K562 (cell line): ENCODE measurements around the gene EEPD1. TPM values are rescaled to one million over a fixed set of nuclear protein-coding genes. Genes with fewer than 3 reads are reported as not detected.

Experiments
- ATF4 ChIP-seq: fragments of 450-650 bp; formaldehyde crosslinking; IDR thresholded peaks from 2 replicates; pipeline ENCODE4 v1.4.0; 2022; ENCODE audit warnings: mild to moderate bottlenecking, moderate library complexity
- CCAR2 ChIP-seq: fragments of 200-400 bp; formaldehyde crosslinking; IDR thresholded peaks from 2 replicates; pipeline ENCODE4 v1.6.1; 2017; ENCODE audit warnings: mild to moderate bottlenecking, low read depth, low read length
- FOXP1 ChIP-seq: sonication (generic); formaldehyde crosslinking; IDR thresholded peaks from 2 replicates; pipeline ENCODE4 v1.8.0; 2022; ENCODE audit warnings: mild to moderate bottlenecking, missing genetic modification reagents
- ID3 ChIP-seq, 2 experiments: fragments of 250-450 bp in 1 of 2; fragments of 450-650 bp in 1 of 2; sonication (Bioruptor Pico) in 1 of 2; IDR thresholded peaks; 2 replicates each; pipeline versions ENCODE4 v1.6.1 to v1.8.0; 2016 to 2021; ENCODE audit warnings: mild to moderate bottlenecking in 2 of 2, moderate library complexity in 2 of 2, missing compliant biosample characterization in 1 of 2, missing genetic modification characterization in 1 of 2
- ILK ChIP-seq: fragments of 450-650 bp; IDR thresholded peaks from 2 replicates; pipeline ENCODE4 v1.6.1; 2016; ENCODE audit warnings: missing genetic modification characterization, low read depth, mild to moderate bottlenecking, missing compliant biosample characterization, moderate library complexity, borderline replicate concordance
- KDM2B ChIP-seq: fragments of 250-450 bp; sonication (Bioruptor Pico); IDR thresholded peaks from 2 replicates; pipeline ENCODE4 v1.8.0; 2021; ENCODE audit warnings: mild to moderate bottlenecking, moderate library complexity
- NR4A1 ChIP-seq, 2 experiments: fragments of 250-450 bp in 1 of 2; fragments of 450-650 bp in 1 of 2; sonication (Bioruptor Pico) in 1 of 2; IDR thresholded peaks; 2 replicates each; pipeline versions ENCODE4 v1.4.0 to v1.6.1; 2016 to 2020; ENCODE audit warnings: mild to moderate bottlenecking in 2 of 2, missing compliant biosample characterization in 1 of 2, missing genetic modification characterization in 1 of 2, moderate library complexity in 1 of 2
- SAFB ChIP-seq: fragments of 200-400 bp; formaldehyde crosslinking; IDR thresholded peaks from 2 replicates; pipeline ENCODE4 v1.6.1; 2017; ENCODE audit warnings: low read depth, low read length, borderline replicate concordance
- SIRT6 ChIP-seq: IDR thresholded peaks from one replicate; pipeline ENCODE4 v1.6.1; 2012; ENCODE audit warnings: low read depth, mild to moderate bottlenecking, control low read depth, inconsistent platforms, low read length, moderate library complexity
- STAG1 ChIP-seq: sonication (generic); formaldehyde crosslinking; IDR thresholded peaks from 2 replicates; pipeline ENCODE4 v1.5.0; 2020; ENCODE audit warnings: missing genetic modification reagents, borderline replicate concordance
- TGIF2 ChIP-seq: sonication (generic); formaldehyde crosslinking; IDR thresholded peaks from 2 replicates; pipeline ENCODE4 v1.8.1; 2022; ENCODE audit warnings: mild to moderate bottlenecking, missing genetic modification reagents, moderate library complexity
- WHSC1 ChIP-seq: IDR thresholded peaks from one replicate; pipeline ENCODE4 v1.6.1; 2012; ENCODE audit warnings: low read length, control low read depth, inconsistent platforms
- ZBTB5 ChIP-seq: fragments of 450-650 bp; IDR thresholded peaks from 2 replicates; pipeline ENCODE4 v1.6.1; 2017; ENCODE audit warnings: antibody characterized with exemption
- ZNF212 ChIP-seq: fragments of 450-650 bp; formaldehyde crosslinking; IDR thresholded peaks from 2 replicates; pipeline ENCODE4 v1.4.0; 2020; ENCODE audit warnings: mild to moderate bottlenecking
- ZNF740 ChIP-seq, 3 experiments: fragments of 200-800 bp in 1 of 3; sonication (Bioruptor generic) in 1 of 3; sonication (generic) in 1 of 3; formaldehyde crosslinking in 1 of 3; IDR thresholded peaks; 2 replicates each; pipeline versions ENCODE4 v1.6.1 to v1.8.0; 2016 to 2022; ENCODE audit warnings: mild to moderate bottlenecking in 2 of 3, missing compliant biosample characterization in 2 of 3, missing genetic modification characterization in 2 of 3, missing genetic modification reagents in 1 of 3
- polyA plus RNA-seq, 8 experiments: library from polyadenylated mRNA; depleted of rRNA in 4 of 8; stranded (reverse) in 5 of 8; unstranded in 3 of 8; fragments of >200 nt; fragmentation: Nextera tagmentation in 2 of 8; fragmentation: Illumina TruSeq in 1 of 8; extraction: Ambion mirVana in 2 of 8; extraction: Trizol in 1 of 8; gene quantifications; 2 replicates each; pipeline versions ENCODE4 v1.2.1 to v1.2.3, GENCODE V29; 2011 to 2014; ENCODE audit warnings: inconsistent platforms in 1 of 8, missing spikeins in 1 of 8
- total RNA-seq, 7 experiments: library from RNA; depleted of rRNA in 6 of 7; stranded (reverse); fragments of >200 nt in 6 of 7; fragmentation: Illumina TruSeq in 2 of 7; extraction: Trizol in 2 of 7; gene quantifications; 2 replicates each; pipeline versions ENCODE4 v1.2.1 to v1.2.3, GENCODE V29; 2011 to 2021; ENCODE audit warnings: low replicate concordance in 1 of 7

EEPD1 gene
- total and polyA plus RNA-seq, 9 of the 15 experiments (the other 6 are each of a cell fraction or from before 2014, with no cell fraction given) = 0.01 to 1.5 (median 0.74) TPM; not detected in 1

- TF ChIP-seq ZNF740 (CRISPR knock-in tag; IDR thresholded peaks at IDR 0.05) = no peak
- TF ChIP-seq ZNF740 (tag; IDR thresholded peaks at IDR 0.05) = peak in 1 of 2 experiments; percentile 85; a peak in 2 of 4 replicates
- TF ChIP-seq NR4A1 (CRISPR knock-in tag; IDR thresholded peaks at IDR 0.05) = 0 out of 2 replicates have a peak, but pooled peaks have one; percentile 73
- peak; percentile 98 for TF ChIP-seq NR4A1 (tag; IDR thresholded peaks at IDR 0.05)
- no peak for TF ChIP-seq SAFB
- TF ChIP-seq ZNF212 (CRISPR knock-in tag) = no peak
- no peak for TF ChIP-seq ZBTB5
- no peak for TF ChIP-seq TGIF2 (CRISPR knock-in tag)
- TF ChIP-seq KDM2B (CRISPR knock-in tag) = no peak
- TF ChIP-seq ILK (tag) = peak; percentile 64; the same call in 1 of the 2 replicates
- no peak for TF ChIP-seq STAG1 (CRISPR knock-in tag)
- TF ChIP-seq ATF4 (CRISPR knock-in tag) = peak; percentile 86
- TF ChIP-seq FOXP1 (CRISPR knock-in tag) = no peak
- TF ChIP-seq ID3 (CRISPR knock-in tag; IDR thresholded peaks at IDR 0.05) = no peak
- peak; percentile 94 for TF ChIP-seq ID3 (tag; IDR thresholded peaks at IDR 0.05)
- TF ChIP-seq CCAR2 = no peak
- TF ChIP-seq SIRT6 = no peak
- no peak for TF ChIP-seq WHSC1
Measured at GRCh38 chr7:36217211-36217960, 64.3 kb downstream of the EEPD1 start (continued).
